Skeletal muscle tissue (tissue), 4 donors: ENCODE measurements around the gene TUBA4A. TPM values are rescaled to one million over a fixed set of nuclear protein-coding genes. Genes with fewer than 3 reads are reported as not detected.
"Not testable (repeated sequence)": the region's sequence is repeated elsewhere in the genome, so short reads cannot be mapped to it uniquely, and the experiment has no call there.

Experiments
- H3K27ac ChIP-seq: one replicate; pipeline ENCODE4 v1.7.0; 2013; ENCODE audit warnings: mild to moderate bottlenecking, low read depth, low read length, inconsistent platforms
- H3K27me3 ChIP-seq, 3 donors: one replicate each; pipeline ENCODE4 v1.7.0; 2013; ENCODE audit warnings: low read length in 3 of 3; ENCODE audit not compliant: control insufficient read depth in 3 of 3, insufficient read depth in 3 of 3
- H3K36me3 ChIP-seq, 3 donors: one replicate each; pipeline ENCODE4 v1.7.0; 2013; ENCODE audit warnings: low read length in 3 of 3; ENCODE audit not compliant: control insufficient read depth in 3 of 3, insufficient read depth in 3 of 3
- H3K4me1 ChIP-seq, 3 donors: one replicate each; pipeline ENCODE4 v1.7.0; 2013; ENCODE audit warnings: low read length in 3 of 3, mild to moderate bottlenecking in 3 of 3; ENCODE audit not compliant: control insufficient read depth in 3 of 3, insufficient read depth in 3 of 3
- H3K4me3 ChIP-seq, 3 donors: one replicate each; pipeline ENCODE4 v1.7.0; 2013; ENCODE audit warnings: low read length in 3 of 3
- H3K9ac ChIP-seq, 3 donors: one replicate each; pipeline ENCODE4 v1.7.0; 2013; ENCODE audit warnings: low read length in 3 of 3, mild to moderate bottlenecking in 3 of 3, moderate library complexity in 2 of 3, low read depth in 1 of 3
- H3K9me3 ChIP-seq, 3 donors: one replicate each; pipeline ENCODE4 v1.7.0; 2013; ENCODE audit warnings: low read length in 3 of 3; ENCODE audit not compliant: control insufficient read depth in 3 of 3
- total RNA-seq: library from RNA; depleted of rRNA; stranded (reverse); fragments of >200 nt; gene quantifications from one replicate; pipeline ENCODE4 v1.2.3, GENCODE V29; 2014
- donor health status: Osteomylitis.

Gene TUBA4A
- total RNA-seq, 1 donor from 2014 or later: 30.8 TPM

GRCh38 chr2:219271021-219271420 lies 17.3 kb upstream of the TUBA4A start:
- Histone ChIP-seq H3K27me3 (no peaks in the 10 kb centered on the region), H3K4me3 (no peak overlapping the region), H3K4me1 (peaks cover 8 to 23% (median 13%) of the 10 kb centered on the region in 3 donors), H3K9ac (no peak overlapping the region), H3K36me3 (no peaks in the 10 kb centered on the region), H3K9me3 (no peaks in the 10 kb centered on the region), H3K27ac (no peak overlapping the region)

GRCh38 chr2:219270055-219270372 lies 16.3 kb upstream of the TUBA4A start:
- Histone ChIP-seq H3K4me1 (peaks cover 8 to 18% (median 13%) of the 10 kb centered on the region in 3 donors), H3K9ac (no peak overlapping the region), H3K9me3 (no peaks in the 10 kb centered on the region), H3K4me3 (no peak overlapping the region), H3K27me3 (no peaks in the 10 kb centered on the region), H3K27ac (no peak overlapping the region), H3K36me3 (no peaks in the 10 kb centered on the region)

- Histone ChIP-seq H3K27me3 (no peaks in the 10 kb centered on the region), H3K9ac (no peak overlapping the region), H3K4me1 (peaks cover 5 to 15% (median 11%) of the 10 kb centered on the region in 3 donors), H3K9me3 (no peaks in the 10 kb centered on the region), H3K27ac (no peak overlapping the region), H3K36me3 (no peaks in the 10 kb centered on the region), H3K4me3 (no peak overlapping the region)
Observed at GRCh38 chr2:219269362-219270054, 15.8 kb upstream of the TUBA4A start.

GRCh38 chr2:219268294-219268693 lies 14.6 kb upstream of the TUBA4A start:
- Histone ChIP-seq H3K27me3 (no peaks in the 10 kb centered on the region), H3K27ac (no peak overlapping the region), H3K36me3 (no peaks in the 10 kb centered on the region), H3K4me1 (peaks cover 0 to 5% (median 2%) of the 10 kb centered on the region in 3 donors), H3K9me3 (no peaks in the 10 kb centered on the region), H3K4me3 (no peak overlapping the region), H3K9ac (no peak overlapping the region)

- H3K36me3 ChIP-seq: no peaks in the 10 kb centered on the region
- no peak overlapping the region for H3K27ac ChIP-seq
- H3K27me3 ChIP-seq: no peaks in the 10 kb centered on the region
- peaks cover 0 to 5% (median 2%) of the 10 kb centered on the region in 3 donors for H3K4me1 ChIP-seq
- no peak overlapping the region for H3K9ac ChIP-seq
- no peak overlapping the region for H3K4me3 ChIP-seq
- H3K9me3 ChIP-seq: no peaks in the 10 kb centered on the region
Observed at GRCh38 chr2:219266886-219267285, 13.2 kb upstream of the TUBA4A start.

GRCh38 chr2:219266232-219266631 lies 12.5 kb upstream of the TUBA4A start:
- Histone ChIP-seq H3K9me3 (no peaks in the 10 kb centered on the region), H3K27ac (no peak overlapping the region), H3K9ac (no peak overlapping the region), H3K27me3 (peaks cover 0 to 4% (median 2%) of the 10 kb centered on the region in 3 donors), H3K36me3 (no peaks in the 10 kb centered on the region), H3K4me1 (peaks cover 0 to 5% (median 2%) of the 10 kb centered on the region in 3 donors), H3K4me3 (no peak overlapping the region)

GRCh38 chr2:219261024-219261855 lies 7.5 kb upstream of the TUBA4A start:
- no peak overlapping the region for H3K27ac ChIP-seq
- no peaks in the 10 kb centered on the region for H3K4me1 ChIP-seq
- no peaks in the 10 kb centered on the region for H3K9me3 ChIP-seq
- H3K9ac ChIP-seq: no peak overlapping the region
- no peaks in the 10 kb centered on the region for H3K36me3 ChIP-seq
- no peak overlapping the region for H3K4me3 ChIP-seq
- H3K27me3 ChIP-seq: peaks cover 0 to 6% (median 6%) of the 10 kb centered on the region in 3 donors

GRCh38 chr2:219258942-219259341 lies 5.2 kb upstream of the TUBA4A start:
- H3K27me3 ChIP-seq: peaks cover 4 to 10% (median 6%) of the 10 kb centered on the region in 3 donors
- H3K9ac ChIP-seq, H3K27ac ChIP-seq, H3K36me3 ChIP-seq, H3K4me3 ChIP-seq, H3K9me3 ChIP-seq: not testable (repeated sequence)
- peaks cover 7 to 11% (median 9%) of the 10 kb centered on the region in 3 donors for H3K4me1 ChIP-seq

- peaks cover 39 to 53% (median 41%) of the 10 kb centered on the region in 3 donors for H3K4me1 ChIP-seq
- H3K4me3 ChIP-seq: peak overlapping the region; percentile 83 to 92 (median 91)
- H3K27me3 ChIP-seq: peaks cover 0 to 8% (median 4%) of the 10 kb centered on the region in 3 donors
- H3K9me3 ChIP-seq: no peaks in the 10 kb centered on the region
- H3K9ac ChIP-seq: peak overlapping the region; percentile 79 to 96 (median 79)
- H3K27ac ChIP-seq: peak overlapping the region; percentile 96
- peaks cover 23 to 25% (median 23%) of the 10 kb centered on the region in 3 donors for H3K36me3 ChIP-seq
Observed at GRCh38 chr2:219254590-219255201, 978 bp upstream of the TUBA4A start.
